ENCODE results near the gene PLSCR4.
"Not testable (repeated sequence)": the region's sequence is repeated elsewhere in the genome, so short reads cannot be mapped to it uniquely, and the experiment has no call there.

The PLSCR4 gene

GRCh38 chr3:146250449-146251382 lies at the start of gene PLSCR4:
Gene PLSCR4 (minus strand): TSS chr3:146251105. CDS start chr3:146222071, 29,034 bp downstream.
- DNase-seq, result no peak

GRCh38 chr3:146293401-146293800 lies 42.5 kb upstream of the PLSCR4 start:
- DNase-seq, result not testable (repeated sequence)

- DNase-seq, result no peak
These were observed 33.0 kb upstream of the PLSCR4 start for GRCh38 chr3:146283781-146284445.

DNA sequence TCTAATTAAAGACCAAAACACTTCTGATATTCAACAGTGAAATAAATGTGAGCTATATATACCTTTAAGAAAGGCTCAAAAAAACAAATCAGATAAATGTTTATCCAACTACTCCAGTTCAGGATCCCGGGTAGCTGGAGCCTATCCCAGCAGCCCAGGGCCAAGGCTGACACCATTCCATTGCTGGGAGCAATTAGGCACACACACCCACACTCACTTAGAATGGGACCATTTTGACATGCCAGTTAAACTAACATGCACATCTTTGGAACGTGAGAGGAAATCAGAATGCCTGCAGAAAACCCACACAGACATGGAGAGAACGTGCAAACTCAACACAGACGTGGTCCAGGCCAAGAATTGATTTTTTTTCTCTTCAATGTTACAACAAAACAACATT lies 30.0 kb upstream of the PLSCR4 start:
- DNase-seq, result no peak

GRCh38 chr3:146279951-146280350 lies 29.0 kb upstream of the PLSCR4 start:
- DNase-seq, result no peak

DNA sequence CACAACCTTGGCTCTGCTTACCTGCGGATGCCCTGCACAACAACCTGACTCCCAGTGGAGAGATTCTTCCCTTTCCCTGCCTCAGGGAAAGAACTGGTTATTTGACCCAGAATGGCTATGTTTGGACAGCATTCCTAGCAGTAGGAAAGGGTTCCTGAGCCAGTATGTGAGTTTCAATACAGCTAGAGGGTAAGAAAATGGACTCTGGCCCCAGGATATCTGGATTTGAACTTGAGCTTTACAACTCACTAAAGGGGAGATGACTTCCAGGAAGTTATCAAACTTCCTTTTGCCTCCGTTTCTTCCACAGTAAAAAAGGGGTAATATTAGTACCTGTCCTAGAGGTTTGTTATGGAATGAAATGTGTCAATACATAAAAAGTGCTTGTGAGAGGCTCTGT lies 28.1 kb upstream of the PLSCR4 start:
- DNase-seq, result no peak

DNA sequence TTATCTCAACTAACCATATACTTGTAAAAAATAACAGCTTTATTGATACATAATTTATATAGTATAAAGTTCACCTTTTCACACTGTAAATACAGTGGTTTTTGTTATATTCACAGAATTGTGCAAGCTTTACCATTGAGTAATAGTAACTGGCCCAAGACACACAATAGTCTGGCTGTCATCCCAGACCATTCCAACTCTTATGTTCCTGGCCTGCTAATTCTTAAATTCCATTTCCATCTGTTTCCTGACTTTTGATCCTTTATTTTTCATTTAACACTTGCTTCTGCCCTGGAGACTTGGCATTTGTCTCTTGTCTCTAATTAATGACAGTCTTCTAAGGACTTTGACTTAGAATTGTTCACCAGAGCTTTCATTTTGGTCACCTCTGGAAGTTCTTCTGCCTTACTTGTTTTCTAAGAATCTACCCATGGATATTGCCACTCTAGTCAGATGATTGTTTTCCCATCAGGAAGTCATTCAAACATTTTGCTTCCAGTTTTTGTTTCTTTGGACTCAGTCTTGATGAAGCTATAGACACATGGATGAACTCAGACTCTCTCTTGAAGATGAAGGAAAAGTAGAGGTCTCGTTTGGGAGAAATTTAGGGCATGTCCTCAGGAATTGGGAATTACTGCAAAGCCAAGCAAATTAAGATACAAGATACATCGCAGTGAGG lies 27.2 kb upstream of the PLSCR4 start:
- no peak for DNase-seq

DNA sequence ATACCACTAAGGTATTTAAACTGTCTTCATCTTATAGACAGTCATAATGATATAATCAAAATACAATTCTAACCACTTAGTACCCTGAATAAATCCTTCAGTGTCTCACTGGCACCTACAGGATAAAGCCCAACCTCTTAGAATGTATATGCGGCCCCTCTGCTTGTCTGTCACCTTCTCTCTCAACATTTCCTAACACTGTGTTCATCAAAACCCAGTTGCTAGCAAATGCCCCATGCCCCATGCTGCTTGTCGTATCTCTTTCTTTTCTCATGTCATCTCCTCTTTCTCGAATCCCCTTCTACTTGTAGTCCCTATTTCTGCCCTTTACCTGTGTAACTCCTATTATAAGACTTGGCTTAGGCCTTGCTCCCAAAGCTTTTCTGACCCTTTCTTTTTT lies 24.6 kb upstream of the PLSCR4 start:
- no peak for DNase-seq

- no peak for DNase-seq
These were observed 23.9 kb upstream of the PLSCR4 start for GRCh38 chr3:146274833-146275232.

- DNase-seq, result no peak
These were observed 23.0 kb upstream of the PLSCR4 start for GRCh38 chr3:146273721-146274407.

GRCh38 chr3:146271180-146271579 lies 20.3 kb upstream of the PLSCR4 start:
- no peak for DNase-seq

- DNase-seq, result no peak
These were observed 18.4 kb upstream of the PLSCR4 start for GRCh38 chr3:146269271-146269670.

- no peak for DNase-seq
These were observed 17.8 kb upstream of the PLSCR4 start for GRCh38 chr3:146268535-146269219.

- DNase-seq, result no peak
These were observed 14.8 kb upstream of the PLSCR4 start for GRCh38 chr3:146265720-146266119.

GRCh38 chr3:146262371-146263110 lies 11.6 kb upstream of the PLSCR4 start:
- no peak for DNase-seq

DNA sequence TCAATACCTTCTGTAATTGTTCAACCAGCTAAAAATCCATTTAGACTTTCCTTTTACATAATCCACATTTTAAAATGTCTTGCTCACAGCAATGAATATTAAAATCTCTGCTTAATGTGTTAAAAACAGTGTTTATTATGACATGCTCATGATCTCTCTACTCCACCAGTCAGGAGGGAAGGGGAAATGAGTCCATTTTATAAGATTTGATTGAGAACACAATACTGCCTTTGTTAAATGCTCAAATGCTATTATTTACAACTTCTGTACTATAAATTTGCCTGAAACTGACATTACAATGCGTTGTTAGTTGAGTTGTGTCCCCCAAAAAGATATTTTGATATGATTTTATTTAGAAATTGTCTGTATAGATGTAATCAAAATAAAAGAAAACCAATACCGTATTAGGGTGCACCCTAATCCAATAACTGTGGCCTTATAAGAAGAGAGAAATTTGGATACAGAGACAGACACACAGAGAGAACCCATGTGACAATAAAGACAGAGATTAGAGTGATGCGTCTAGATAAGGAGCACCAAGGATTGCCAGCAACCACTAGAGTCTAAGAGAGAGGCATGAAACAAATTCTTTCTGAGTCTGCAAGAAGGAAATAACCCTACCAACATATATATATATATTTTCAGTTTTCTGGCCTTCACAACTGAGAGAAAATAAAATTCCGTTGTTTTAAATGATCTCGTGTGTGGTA lies 9.1 kb upstream of the PLSCR4 start:
- no peak for DNase-seq

- DNase-seq, result no peak
These were observed 6.1 kb upstream of the PLSCR4 start for GRCh38 chr3:146256851-146257486.

- not testable (repeated sequence) for DNase-seq
These were observed 1.5 kb upstream of the PLSCR4 start for GRCh38 chr3:146252445-146252844.

- DNase-seq, result no peak
These were observed 984 bp downstream of the PLSCR4 start for GRCh38 chr3:146249921-146250320.

- no peak for DNase-seq
These were observed 3.0 kb downstream of the PLSCR4 start for GRCh38 chr3:146247911-146248310.

Data from SIG-M5 (cell line).